K562 (cell line): Measurements from ENCODE around the gene PLPP1. TPM values are rescaled to one million over a fixed set of nuclear protein-coding genes. Genes with fewer than 3 reads are reported as not detected.
A peak's percentile ranks its signal among the peaks of the same experiment; 100 is the strongest.

Source experiments
- ATAC-seq: fragments of 200-7000 bp; cut with Tn5 transposase; 3 replicates; pipeline ENCODE4 v1.9.1; 2020; ENCODE audit warnings: moderate library complexity
- BruUV-seq: library from RNA; stranded (reverse); fragments of 400-500 nt; replicated peaks from 2 replicates; lab custom pipeline; 2021; lab: Mats Ljungman, UMichigan
- CTCF ChIA-PET: fragments of 300-600 bp; formaldehyde crosslinking; extraction: SDS; loops from one replicate; lab custom pipeline; 2021; ENCODE audit warnings: low intra/inter-chr PET ratio; lab: Yijun Ruan, JAX
- POLR2A ChIA-PET: fragments of 300-600, 350-650 bp; sonication (Branson Sonifier 250); formaldehyde crosslinking; extraction: SDS; loops from one replicate; lab custom pipeline; 2021; ENCODE audit warnings: antibody characterized with exemption, inconsistent platforms; lab: Yijun Ruan, JAX
- DNase-seq, 4 experiments: peaks; one replicate each; pipeline versions ENCODE4 v3.0.0 to v3.0.0-alpha.2; 2011 to 2018; ENCODE audit warnings: low spot score in 3 of 4, mixed read lengths in 3 of 4; ENCODE audit errors: extremely low read depth in 1 of 4
- FAIRE-seq: peaks from 2 replicates; lab custom pipeline; 2011; peaks lifted over from hg19 to GRCh38; lab: Jason Lieb, UNC
- H2AFZ ChIP-seq: 2 replicates; pipeline ENCODE4 v1.6.0; 2011; ENCODE audit warnings: low read depth, low read length, control low read depth, inconsistent platforms
- H3K27ac ChIP-seq: fragments of 200-600 bp; 3 replicates; pipeline ENCODE4 v1.8.0; 2011; ENCODE audit warnings: low read depth, mild to moderate bottlenecking, control low read depth, inconsistent platforms, low read length, moderate library complexity, mixed read lengths; ENCODE audit errors: extremely low read depth
- H3K27me3 ChIP-seq, 2 experiments: fragments of 300-600 bp in 1 of 2; 2 replicates in 1 of 2; 3 replicates in 1 of 2; pipeline versions ENCODE4 v1.6.0 to v1.8.0; 2011; ENCODE audit warnings: inconsistent platforms in 2 of 2, low read length in 2 of 2, mild to moderate bottlenecking in 1 of 2, mixed read lengths in 1 of 2, moderate library complexity in 1 of 2; ENCODE audit not compliant: control insufficient read depth in 2 of 2, insufficient read depth in 2 of 2
- H3K36me3 ChIP-seq: fragments of 300-600 bp; 3 replicates; pipeline ENCODE4 v1.8.0; 2011; ENCODE audit warnings: mild to moderate bottlenecking, low read length, inconsistent platforms; ENCODE audit not compliant: control insufficient read depth, insufficient read depth
- H3K4me1 ChIP-seq, 2 experiments: fragments of 200-600 bp in 1 of 2; replicated peaks in 1 of 2; 2 replicates in 1 of 2; 3 replicates in 1 of 2; pipeline versions ENCODE4 v1.5.1 to v1.8.0; 2011; ENCODE audit warnings: inconsistent platforms in 2 of 2, low read length in 2 of 2, mild to moderate bottlenecking in 1 of 2, mixed read lengths in 1 of 2, moderate library complexity in 1 of 2; ENCODE audit not compliant: control insufficient read depth in 2 of 2, insufficient read depth in 2 of 2
- H3K4me2 ChIP-seq: 2 replicates; pipeline ENCODE4 v1.6.1; 2011; ENCODE audit warnings: low read length, control low read depth, inconsistent platforms, mixed read lengths; ENCODE audit not compliant: insufficient read depth
- H3K4me3 ChIP-seq: fragments of 200-600 bp; sonication (generic), shearing (Covaris generic); 2 replicates; pipeline ENCODE4 v1.5.1; 2016; ENCODE audit warnings: control low read depth, inconsistent platforms
- H3K79me2 ChIP-seq: fragments of 200-600 bp; 3 replicates; pipeline ENCODE4 v1.8.0; 2011; ENCODE audit warnings: low read length, inconsistent platforms; ENCODE audit not compliant: control insufficient read depth, insufficient read depth
- H3K9ac ChIP-seq, 2 experiments: 2 replicates each; pipeline versions ENCODE4 v1.6.0 to v1.6.1; 2011; ENCODE audit warnings: low read depth in 2 of 2, low read length in 2 of 2, control low read depth in 1 of 2, inconsistent platforms in 1 of 2, mild to moderate bottlenecking in 1 of 2, mixed read lengths in 1 of 2; ENCODE audit not compliant: insufficient read depth in 1 of 2
- H3K9me1 ChIP-seq: one replicate; pipeline ENCODE4 v1.6.0; 2011; ENCODE audit warnings: inconsistent platforms, mild to moderate bottlenecking, low read length, moderate library complexity; ENCODE audit not compliant: control insufficient read depth, insufficient read depth
- H3K9me3 ChIP-seq: replicated peaks from 2 replicates; pipeline ENCODE4 v1.5.1; 2011; ENCODE audit warnings: low read depth, low read length, inconsistent platforms; ENCODE audit not compliant: control insufficient read depth, insufficient read depth
- H4K20me1 ChIP-seq: replicated peaks from 2 replicates; pipeline ENCODE4 v1.6.1; 2011; ENCODE audit warnings: low read length, inconsistent platforms, mixed read lengths; ENCODE audit not compliant: control insufficient read depth, insufficient read depth
- ASH1L ChIP-seq: fragments of 450-650 bp; IDR thresholded peaks from 2 replicates; pipeline ENCODE4 v1.6.1; 2018; ENCODE audit warnings: borderline replicate concordance, mild to moderate bottlenecking, low read depth; ENCODE audit not compliant: partially characterized antibody
- EGR1 ChIP-seq: fragments of 450-650 bp; conservative IDR thresholded peaks from 2 replicates; pipeline ENCODE4 v1.6.1; 2017; ENCODE audit warnings: mild to moderate bottlenecking
- GATAD2B ChIP-seq: fragments of 450-650 bp; IDR thresholded peaks from 2 replicates; pipeline ENCODE4 v1.6.1; 2017; ENCODE audit warnings: mild to moderate bottlenecking, borderline replicate concordance
- POLR2AphosphoS2 ChIP-seq: IDR thresholded peaks from 2 replicates; pipeline ENCODE4 v1.6.1; 2012; ENCODE audit warnings: low read length, improper control_type of control experiment
- RAD21 ChIP-seq, 2 experiments: fragments of 250-450 bp in 1 of 2; fragments of 450-650 bp in 1 of 2; sonication (Bioruptor Pico) in 1 of 2; formaldehyde crosslinking in 1 of 2; IDR thresholded peaks in 1 of 2; conservative IDR thresholded peaks in 1 of 2; 2 replicates each; pipeline versions ENCODE4 v1.4.0 to v1.8.0; 2020 to 2022; ENCODE audit warnings: mild to moderate bottlenecking in 2 of 2, moderate library complexity in 1 of 2
- ZNF263 ChIP-seq: sonication (generic); formaldehyde crosslinking; IDR thresholded peaks from 2 replicates; pipeline ENCODE4 v1.8.0; 2022; ENCODE audit warnings: mild to moderate bottlenecking, missing genetic modification reagents, borderline replicate concordance
- ZNF75A ChIP-seq: fragments of 450-650 bp; formaldehyde crosslinking; IDR thresholded peaks from 2 replicates; pipeline ENCODE4 v1.4.0; 2020; ENCODE audit warnings: mild to moderate bottlenecking
- WGBS: fragments of 100-300 bp; shearing (Covaris generic); methylation state at CpG from one replicate; pipeline ENCODE4 v1.1.6; 2016; ENCODE audit warnings: low coverage, mixed read lengths; ENCODE audit not compliant: insufficient coverage; ENCODE audit errors: missing lambda C conversion rate; 5-methylcytosine and 5-hydroxymethylcytosine counted together
- in situ Hi-C: fragments of 300-500 bp; cut with MboI; formaldehyde crosslinking; loops from 4 replicates; pipeline ENCODE4 v1.15.0; 2018; ENCODE audit warnings: inconsistent platforms, mixed read lengths
- intact Hi-C: fragments of 100-400 bp; cut with micrococcal nuclease; formaldehyde crosslinking; loops from 2 replicates; pipeline ENCODE4 v1.14.2; 2022
- polyA plus RNA-seq, 8 experiments: library from polyadenylated mRNA; depleted of rRNA in 4 of 8; stranded (reverse) in 5 of 8; unstranded in 3 of 8; fragments of >200 nt; fragmentation: Nextera tagmentation in 2 of 8; fragmentation: Illumina TruSeq in 1 of 8; extraction: Ambion mirVana in 2 of 8; extraction: Trizol in 1 of 8; gene quantifications; 2 replicates each; pipeline versions ENCODE4 v1.2.1 to v1.2.3, GENCODE V29; 2011 to 2014; ENCODE audit warnings: inconsistent platforms in 1 of 8, missing spikeins in 1 of 8
- total RNA-seq, 7 experiments: library from RNA; depleted of rRNA in 6 of 7; stranded (reverse); fragments of >200 nt in 6 of 7; fragmentation: Illumina TruSeq in 2 of 7; extraction: Trizol in 2 of 7; gene quantifications; 2 replicates each; pipeline versions ENCODE4 v1.2.1 to v1.2.3, GENCODE V29; 2011 to 2021; ENCODE audit warnings: low replicate concordance in 1 of 7
- TF ChIP-seq, protein P1 (sequence below): fragments of 450-650 bp; formaldehyde crosslinking; IDR thresholded peaks from 2 replicates; pipeline ENCODE4 v1.4.0; 2022; ENCODE audit warnings: missing genetic modification characterization
- TF ChIP-seq, protein P2 (sequence below): fragments of 450-650 bp; formaldehyde crosslinking; IDR thresholded peaks from 2 replicates; pipeline ENCODE4 v1.4.0; 2020; ENCODE audit warnings: mild to moderate bottlenecking, moderate library complexity
- TF ChIP-seq, protein P3 (sequence below): fragments of 450-650 bp; IDR thresholded peaks from 2 replicates; pipeline ENCODE4 v1.6.1; 2016; ENCODE audit warnings: borderline replicate concordance
- TF ChIP-seq, protein P4 (sequence below): sonication (generic); formaldehyde crosslinking; IDR thresholded peaks from 2 replicates; pipeline ENCODE4 v1.8.0; 2022; ENCODE audit warnings: mild to moderate bottlenecking, missing genetic modification reagents
- TF ChIP-seq, protein P5 (sequence below), 2 experiments: fragments of 450-650 bp in 1 of 2; sonication (generic) in 1 of 2; formaldehyde crosslinking in 1 of 2; IDR thresholded peaks in 1 of 2; conservative IDR thresholded peaks in 1 of 2; 2 replicates each; pipeline versions ENCODE4 v1.6.1 to v1.8.1; 2016 to 2023; ENCODE audit warnings: mild to moderate bottlenecking in 2 of 2, moderate library complexity in 2 of 2, inconsistent platforms in 1 of 2, missing genetic modification reagents in 1 of 2

PLPP1 gene
- total and polyA plus RNA-seq, 9 of the 15 experiments (the other 6 are each of a cell fraction or from before 2014, with no cell fraction given) = 0.04 to 0.24 (median 0.04) TPM; not detected in 6

DNA sequence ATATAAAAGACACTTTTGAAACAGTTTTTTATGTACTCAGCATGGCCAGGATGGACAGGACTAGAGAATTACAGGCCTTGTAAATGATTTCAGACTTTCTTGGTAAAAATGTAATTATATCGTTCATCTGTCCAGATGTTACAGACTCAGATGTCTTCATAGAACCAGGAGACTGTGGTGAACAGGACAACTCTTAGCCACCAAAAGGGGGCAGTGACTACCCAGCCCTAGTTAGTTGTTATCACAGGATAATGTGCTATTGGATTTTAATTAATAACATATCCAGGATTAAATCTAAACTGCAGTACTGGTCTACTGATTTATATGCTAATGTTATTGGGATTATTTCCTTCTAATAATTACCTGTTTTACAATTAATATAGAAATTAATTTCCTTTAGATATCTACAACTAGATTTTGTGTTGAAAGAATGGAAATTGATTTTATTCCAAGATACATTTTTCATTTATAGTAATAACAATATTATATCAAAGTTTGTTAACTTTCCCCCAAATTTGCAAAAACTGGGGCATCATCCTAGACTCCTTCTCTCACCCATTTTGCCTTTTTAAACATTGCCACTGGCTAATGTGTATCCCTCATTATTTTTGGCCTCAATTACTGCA is 127.6 kb downstream of the PLPP1 start:
- BruUV-seq = no TSS peak
- intact Hi-C loops = loop anchor here (5.0 kb wide), 1 partner anchor 285 kb away; no protein-coding TSS in a partner anchor
- TF ChIP-seq, protein P1, sequence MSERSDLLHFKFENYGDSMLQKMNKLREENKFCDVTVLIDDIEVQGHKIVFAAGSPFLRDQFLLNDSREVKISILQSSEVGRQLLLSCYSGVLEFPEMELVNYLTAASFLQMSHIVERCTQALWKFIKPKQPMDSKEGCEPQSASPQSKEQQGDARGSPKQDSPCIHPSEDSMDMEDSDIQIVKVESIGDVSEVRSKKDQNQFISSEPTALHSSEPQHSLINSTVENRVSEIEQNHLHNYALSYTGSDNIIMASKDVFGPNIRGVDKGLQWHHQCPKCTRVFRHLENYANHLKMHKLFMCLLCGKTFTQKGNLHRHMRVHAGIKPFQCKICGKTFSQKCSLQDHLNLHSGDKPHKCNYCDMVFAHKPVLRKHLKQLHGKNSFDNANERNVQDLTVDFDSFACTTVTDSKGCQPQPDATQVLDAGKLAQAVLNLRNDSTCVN (CRISPR knock-in tag) = no peak
- TF ChIP-seq, protein P2, sequence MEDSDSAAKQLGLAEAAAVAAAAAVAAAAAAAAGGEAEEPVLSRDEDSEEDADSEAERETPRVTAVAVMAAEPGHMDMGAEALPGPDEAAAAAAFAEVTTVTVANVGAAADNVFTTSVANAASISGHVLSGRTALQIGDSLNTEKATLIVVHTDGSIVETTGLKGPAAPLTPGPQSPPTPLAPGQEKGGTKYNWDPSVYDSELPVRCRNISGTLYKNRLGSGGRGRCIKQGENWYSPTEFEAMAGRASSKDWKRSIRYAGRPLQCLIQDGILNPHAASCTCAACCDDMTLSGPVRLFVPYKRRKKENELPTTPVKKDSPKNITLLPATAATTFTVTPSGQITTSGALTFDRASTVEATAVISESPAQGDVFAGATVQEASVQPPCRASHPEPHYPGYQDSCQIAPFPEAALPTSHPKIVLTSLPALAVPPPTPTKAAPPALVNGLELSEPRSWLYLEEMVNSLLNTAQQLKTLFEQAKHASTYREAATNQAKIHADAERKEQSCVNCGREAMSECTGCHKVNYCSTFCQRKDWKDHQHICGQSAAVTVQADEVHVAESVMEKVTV = peak; percentile 41; the same call in 1 of the 2 replicates
- TF ChIP-seq EGR1 = no peak
- TF ChIP-seq, protein P3, sequence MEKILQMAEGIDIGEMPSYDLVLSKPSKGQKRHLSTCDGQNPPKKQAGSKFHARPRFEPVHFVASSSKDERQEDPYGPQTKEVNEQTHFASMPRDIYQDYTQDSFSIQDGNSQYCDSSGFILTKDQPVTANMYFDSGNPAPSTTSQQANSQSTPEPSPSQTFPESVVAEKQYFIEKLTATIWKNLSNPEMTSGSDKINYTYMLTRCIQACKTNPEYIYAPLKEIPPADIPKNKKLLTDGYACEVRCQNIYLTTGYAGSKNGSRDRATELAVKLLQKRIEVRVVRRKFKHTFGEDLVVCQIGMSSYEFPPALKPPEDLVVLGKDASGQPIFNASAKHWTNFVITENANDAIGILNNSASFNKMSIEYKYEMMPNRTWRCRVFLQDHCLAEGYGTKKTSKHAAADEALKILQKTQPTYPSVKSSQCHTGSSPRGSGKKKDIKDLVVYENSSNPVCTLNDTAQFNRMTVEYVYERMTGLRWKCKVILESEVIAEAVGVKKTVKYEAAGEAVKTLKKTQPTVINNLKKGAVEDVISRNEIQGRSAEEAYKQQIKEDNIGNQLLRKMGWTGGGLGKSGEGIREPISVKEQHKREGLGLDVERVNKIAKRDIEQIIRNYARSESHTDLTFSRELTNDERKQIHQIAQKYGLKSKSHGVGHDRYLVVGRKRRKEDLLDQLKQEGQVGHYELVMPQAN = no peak
- TF ChIP-seq, protein P4, sequence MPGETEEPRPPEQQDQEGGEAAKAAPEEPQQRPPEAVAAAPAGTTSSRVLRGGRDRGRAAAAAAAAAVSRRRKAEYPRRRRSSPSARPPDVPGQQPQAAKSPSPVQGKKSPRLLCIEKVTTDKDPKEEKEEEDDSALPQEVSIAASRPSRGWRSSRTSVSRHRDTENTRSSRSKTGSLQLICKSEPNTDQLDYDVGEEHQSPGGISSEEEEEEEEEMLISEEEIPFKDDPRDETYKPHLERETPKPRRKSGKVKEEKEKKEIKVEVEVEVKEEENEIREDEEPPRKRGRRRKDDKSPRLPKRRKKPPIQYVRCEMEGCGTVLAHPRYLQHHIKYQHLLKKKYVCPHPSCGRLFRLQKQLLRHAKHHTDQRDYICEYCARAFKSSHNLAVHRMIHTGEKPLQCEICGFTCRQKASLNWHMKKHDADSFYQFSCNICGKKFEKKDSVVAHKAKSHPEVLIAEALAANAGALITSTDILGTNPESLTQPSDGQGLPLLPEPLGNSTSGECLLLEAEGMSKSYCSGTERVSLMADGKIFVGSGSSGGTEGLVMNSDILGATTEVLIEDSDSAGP (CRISPR knock-in tag) = no peak
- TF ChIP-seq ZNF75A = no peak
- no peak for TF ChIP-seq POLR2AphosphoS2
- TF ChIP-seq RAD21 (CRISPR knock-in tag; conservative IDR thresholded peaks at IDR 0.05 in 1 of 2, IDR thresholded peaks at IDR 0.05 in 1 of 2) = peak; percentile 47 to 52
- TF ChIP-seq, protein P5, sequence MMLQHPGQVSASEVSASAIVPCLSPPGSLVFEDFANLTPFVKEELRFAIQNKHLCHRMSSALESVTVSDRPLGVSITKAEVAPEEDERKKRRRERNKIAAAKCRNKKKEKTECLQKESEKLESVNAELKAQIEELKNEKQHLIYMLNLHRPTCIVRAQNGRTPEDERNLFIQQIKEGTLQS (IDR thresholded peaks at IDR 0.05) = no peak
- TF ChIP-seq, protein P5 (CRISPR knock-in tag; conservative IDR thresholded peaks at IDR 0.05) = no peak
- TF ChIP-seq ASH1L = no peak
- TF ChIP-seq ZNF263 = no peak
- no peak for TF ChIP-seq GATAD2B

More for the DNA sequence above, 127.6 kb downstream of the PLPP1 start:
- Histone ChIP-seq H3K4me3 (no peak overlapping the region), H3K9me1 (no peaks in the 10 kb centered on the region), H4K20me1 (no peaks in the 10 kb centered on the region), H3K36me3 (peaks cover 83% of the 10 kb centered on the region), H3K4me2 (no peak overlapping the region), H3K9ac (no peak overlapping the region), H3K79me2 (no peaks in the 10 kb centered on the region), H3K9me3 (no peaks in the 10 kb centered on the region), H3K27me3 (no peaks in the 10 kb centered on the region), H3K27ac (no peak overlapping the region), H2AFZ (no peak overlapping the region), H3K4me1 (no peaks in the 10 kb centered on the region)
- DNase-seq (peak in 2 of 4 experiments; percentile 18 to 20), ATAC-seq (peak; percentile 72), FAIRE-seq (peak; percentile 19)
- ChIA-PET CTCF (interaction anchor here (1.3 kb wide), 1 partner anchor 285 kb away, joined by 8 read pairs; no protein-coding TSS in a partner anchor), POLR2A (no interaction called here)
- 67% methylated on average over 1 of the region's 1 CpG for WGBS
- in situ Hi-C loops = no loop called here
